ENCODE results near the gene DPM3.
"Not testable (repeated sequence)": the region's sequence is repeated elsewhere in the genome, so short reads cannot be mapped to it uniquely, and the experiment has no call there.

Gene DPM3

GRCh38 chr1:155158991-155159390, 18.7 kb upstream of the DPM3 start:
- no peak for DNase-seq (ENCODE audit: low read depth)

GRCh38 chr1:155155996-155156643, 15.8 kb upstream of the DPM3 start:
- not testable (repeated sequence) for DNase-seq (ENCODE audit: low read depth)

- DNase-seq (ENCODE audit: low read depth): no peak
Observed at GRCh38 chr1:155145491-155145890, 5.2 kb upstream of the DPM3 start.

GRCh38 chr1:155141749-155142148, 1.4 kb upstream of the DPM3 start:
- no peak for DNase-seq (ENCODE audit: low read depth)

- DNase-seq (ENCODE audit: low read depth): no peak
Observed at GRCh38 chr1:155140630-155140953, 261 bp upstream of the DPM3 start.

- DNase-seq (ENCODE audit: low read depth): no peak
Observed at GRCh38 chr1:155137154-155137949, 3.0 kb downstream of the DPM3 start.

- DNase-seq (ENCODE audit: low read depth): no peak
Observed at GRCh38 chr1:155136748-155137147, 3.6 kb downstream of the DPM3 start.

GRCh38 chr1:155135415-155136028, 4.8 kb downstream of the DPM3 start, which contains the start of gene SLC50A1:
Gene SLC50A1, plus strand, starts transcription at chr1:155135852. Its CDS starts 60 bp downstream, at chr1:155135912.
- peak; percentile 86 for DNase-seq (ENCODE audit: low read depth)

- peak; percentile 30 for DNase-seq (ENCODE audit: low read depth)
Observed at GRCh38 chr1:155134880-155135414, 5.4 kb downstream of the DPM3 start.

GRCh38 chr1:155134322-155134721, 6.0 kb downstream of the DPM3 start:
- DNase-seq (ENCODE audit: low read depth): no peak

- no peak for DNase-seq (ENCODE audit: low read depth)
Observed at GRCh38 chr1:155133799-155134281, 6.5 kb downstream of the DPM3 start.

GRCh38 chr1:155131856-155132255, 8.5 kb downstream of the DPM3 start:
- no peak for DNase-seq (ENCODE audit: low read depth)

- no peak for DNase-seq (ENCODE audit: low read depth)
Observed at GRCh38 chr1:155131285-155131684, 9.0 kb downstream of the DPM3 start.

- DNase-seq (ENCODE audit: low read depth): no peak
Observed at GRCh38 chr1:155130272-155131006, 9.9 kb downstream of the DPM3 start.

GRCh38 chr1:155128755-155129473, 11.4 kb downstream of the DPM3 start:
- no peak for DNase-seq (ENCODE audit: low read depth)

- DNase-seq (ENCODE audit: low read depth): no peak
Observed at GRCh38 chr1:155127967-155128754, 12.2 kb downstream of the DPM3 start.

GRCh38 chr1:155127105-155127966, 13.0 kb downstream of the DPM3 start, which contains the start of gene EFNA1:
Gene EFNA1, plus strand, starts transcription at chr1:155127876. Its CDS starts 102 bp downstream, at chr1:155127978.
- DNase-seq (ENCODE audit: low read depth): peak; percentile 34

GRCh38 chr1:155126556-155127104, 13.7 kb downstream of the DPM3 start:
- peak; percentile 22 for DNase-seq (ENCODE audit: low read depth)

GRCh38 chr1:155125946-155126555, 14.3 kb downstream of the DPM3 start:
- DNase-seq (ENCODE audit: low read depth): no peak

Measured in stimulated activated CD8-positive, alpha-beta memory T cell treated with anti-CD3 and anti-CD28 coated beads, Interleukin-12 subunit alpha, Interleukin-12 subunit beta, amount 100 ng/mL, for 4 hours (primary cell).